Measurements from ENCODE around the gene PIGL. TPM values are rescaled to one million over a fixed set of nuclear protein-coding genes. Genes with fewer than 3 reads are reported as not detected.
"Not testable (repeated sequence)": the region's sequence is repeated elsewhere in the genome, so short reads cannot be mapped to it uniquely, and the experiment has no call there.

The PIGL gene
- total RNA-seq, 4 donors from 2014 or later, result 42.4 to 87.6 (median 66.1) TPM

GRCh38 chr17:16304830-16305229 is 87.8 kb downstream of the PIGL start:
- DNase-seq (ENCODE audit: low spot score in 2 of 2), result no peak
- no peak for TF ChIP-seq EP300 (IDR thresholded peaks at IDR 0.05)
- TF ChIP-seq, protein P1, sequence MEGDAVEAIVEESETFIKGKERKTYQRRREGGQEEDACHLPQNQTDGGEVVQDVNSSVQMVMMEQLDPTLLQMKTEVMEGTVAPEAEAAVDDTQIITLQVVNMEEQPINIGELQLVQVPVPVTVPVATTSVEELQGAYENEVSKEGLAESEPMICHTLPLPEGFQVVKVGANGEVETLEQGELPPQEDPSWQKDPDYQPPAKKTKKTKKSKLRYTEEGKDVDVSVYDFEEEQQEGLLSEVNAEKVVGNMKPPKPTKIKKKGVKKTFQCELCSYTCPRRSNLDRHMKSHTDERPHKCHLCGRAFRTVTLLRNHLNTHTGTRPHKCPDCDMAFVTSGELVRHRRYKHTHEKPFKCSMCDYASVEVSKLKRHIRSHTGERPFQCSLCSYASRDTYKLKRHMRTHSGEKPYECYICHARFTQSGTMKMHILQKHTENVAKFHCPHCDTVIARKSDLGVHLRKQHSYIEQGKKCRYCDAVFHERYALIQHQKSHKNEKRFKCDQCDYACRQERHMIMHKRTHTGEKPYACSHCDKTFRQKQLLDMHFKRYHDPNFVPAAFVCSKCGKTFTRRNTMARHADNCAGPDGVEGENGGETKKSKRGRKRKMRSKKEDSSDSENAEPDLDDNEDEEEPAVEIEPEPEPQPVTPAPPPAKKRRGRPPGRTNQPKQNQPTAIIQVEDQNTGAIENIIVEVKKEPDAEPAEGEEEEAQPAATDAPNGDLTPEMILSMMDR (IDR thresholded peaks at IDR 0.05), result no peak
- no peak for TF ChIP-seq POLR2A (IDR thresholded peaks at IDR 0.05)
- no peaks in the 10 kb centered on the region for H3K4me1 ChIP-seq
- 77% methylated on average over 3 of the region's 3 CpGs for WGBS, 2 donors
- H3K9me3 ChIP-seq, result no peaks in the 10 kb centered on the region
- H3K27ac ChIP-seq, result no peak overlapping the region
- H3K36me3 ChIP-seq, result peaks cover 0 to 54% (median 0%) of the 10 kb centered on the region in 3 donors
- no peaks in the 10 kb centered on the region for H3K27me3 ChIP-seq
- H3K4me3 ChIP-seq, result no peak overlapping the region

DNA sequence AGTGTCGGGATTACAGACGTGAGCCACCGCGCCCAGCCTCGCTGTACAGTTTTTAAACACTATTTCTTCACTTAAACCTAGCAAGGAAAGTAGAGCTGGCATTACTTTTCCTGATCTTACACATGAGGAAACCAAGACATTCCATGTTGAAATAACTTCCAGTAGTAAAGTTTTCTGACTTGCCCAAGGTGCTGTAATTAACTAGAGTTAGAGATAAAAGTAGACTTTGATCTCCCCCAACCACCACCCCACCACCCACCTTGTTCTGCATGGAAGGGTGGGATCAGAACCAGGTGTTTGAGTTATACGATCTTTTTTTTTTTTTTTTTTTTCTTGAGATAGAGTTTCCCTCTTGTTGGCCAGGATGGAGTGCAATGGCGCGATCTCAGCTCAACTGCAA is 89.2 kb downstream of the PIGL start:
- no peak for DNase-seq (ENCODE audit: low spot score in 2 of 2)
- Histone ChIP-seq H3K9me3 (no peaks in the 10 kb centered on the region), H3K27ac (no peak overlapping the region), H3K4me3 (no peak overlapping the region), H3K27me3 (no peaks in the 10 kb centered on the region), H3K36me3 (peaks cover 0 to 51% (median 0%) of the 10 kb centered on the region in 3 donors), H3K4me1 (no peaks in the 10 kb centered on the region)
- 83 to 94% methylated on average over 8 of the region's 8 CpGs for WGBS, 2 donors
- no peak for TF ChIP-seq EP300 (IDR thresholded peaks at IDR 0.05)
- TF ChIP-seq, protein P1 (IDR thresholded peaks at IDR 0.05), result no peak
- TF ChIP-seq POLR2A (IDR thresholded peaks at IDR 0.05), result no peak

GRCh38 chr17:16312061-16312460 is 95.1 kb downstream of the PIGL start:
- peaks cover 0 to 46% (median 0%) of the 10 kb centered on the region in 3 donors for H3K36me3 ChIP-seq
- H3K4me3 ChIP-seq; H3K4me1 ChIP-seq; DNase-seq (ENCODE audit: low spot score in 2 of 2); H3K27ac ChIP-seq; H3K9me3 ChIP-seq; H3K27me3 ChIP-seq: not testable (repeated sequence)
- WGBS, 2 donors, result 95 to 100% methylated on average over 1 to 30 of the region's 34 CpGs

- WGBS, 2 donors, result 91 to 92% methylated on average over 7 of the region's 7 CpGs
- H3K4me3 ChIP-seq, result no peak overlapping the region
Observed at GRCh38 chr17:16313139-16314090, 96.4 kb downstream of the PIGL start.

DNA sequence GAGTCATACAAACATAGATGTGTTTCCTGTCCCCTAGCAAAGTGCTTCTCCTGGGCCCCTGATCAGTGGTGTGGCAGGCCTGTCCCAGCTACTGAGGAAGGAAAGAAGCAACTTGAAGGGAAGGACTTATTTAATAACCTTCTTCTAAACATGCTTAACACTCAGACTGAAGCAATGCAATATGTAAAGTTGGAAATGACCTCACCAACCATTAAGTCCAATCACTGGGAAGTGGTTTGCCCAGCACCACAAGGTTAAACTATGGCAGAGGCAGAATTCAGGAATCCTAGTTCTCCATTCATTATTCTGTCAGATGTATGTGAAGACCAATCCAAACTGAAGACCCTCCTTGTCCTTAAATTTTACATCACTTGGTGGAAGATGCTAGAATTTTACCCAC is 97.2 kb downstream of the PIGL start:
- Histone ChIP-seq H3K4me1 (no peaks in the 10 kb centered on the region), H3K27me3 (no peaks in the 10 kb centered on the region), H3K27ac (no peak overlapping the region), H3K4me3 (no peak overlapping the region), H3K36me3 (peaks cover 0 to 62% (median 0%) of the 10 kb centered on the region in 3 donors), H3K9me3 (no peaks in the 10 kb centered on the region)
- DNase-seq (ENCODE audit: low spot score in 2 of 2), result no peak
- TF ChIP-seq EP300 (IDR thresholded peaks at IDR 0.05) (no peak), POLR2A (IDR thresholded peaks at IDR 0.05) (no peak)
- TF ChIP-seq, protein P1 (IDR thresholded peaks at IDR 0.05), result no peak

More at GRCh38 chr17:16313139-16314090, 96.4 kb downstream of the PIGL start:
- Histone ChIP-seq H3K9me3 (no peaks in the 10 kb centered on the region), H3K27me3 (no peaks in the 10 kb centered on the region), H3K36me3 (peaks cover 0 to 54% (median 0%) of the 10 kb centered on the region in 3 donors), H3K4me1 (no peaks in the 10 kb centered on the region), H3K27ac (no peak overlapping the region)
- DNase-seq (ENCODE audit: low spot score in 2 of 2), result no peak
- TF ChIP-seq POLR2A (IDR thresholded peaks at IDR 0.05) (no peak), EP300 (IDR thresholded peaks at IDR 0.05) (no peak)
- TF ChIP-seq, protein P1 (IDR thresholded peaks at IDR 0.05), result no peak

Measured in tibial nerve (tissue), 4 donors.